Peyer's patch (tissue), 4 donors: ENCODE data around the gene OR9G1.

Experiments used
- CTCF ChIP-seq, 6 experiments: fragments of 450-650 bp in 4 of 6; fragments of 200-600 bp in 2 of 6; sonication (generic) in 1 of 6; IDR thresholded peaks; one replicate each; pipeline ENCODE4 v1.5.1; 2017 to 2019; ENCODE audit warnings: antibody characterized with exemption in 6 of 6, mild to moderate bottlenecking in 3 of 6, moderate library complexity in 1 of 6
- POLR2A ChIP-seq, 2 donors: fragments of 450-650 bp; IDR thresholded peaks; one replicate each; pipeline ENCODE4 v1.5.1; 2017; ENCODE audit warnings: antibody characterized with exemption in 2 of 2, mild to moderate bottlenecking in 2 of 2, moderate library complexity in 2 of 2

GRCh38 chr11:56693428-56693827 is 5.5 kb upstream of the OR9G1 start:
- TF ChIP-seq CTCF (IDR thresholded peaks at IDR 0.05), result no peak
- no peak for TF ChIP-seq POLR2A (IDR thresholded peaks at IDR 0.05)
